HG03060 (cell line): ENCODE measurements around the gene ZNF91.
"Not testable (repeated sequence)": the region's sequence is repeated elsewhere in the genome, so short reads cannot be mapped to it uniquely, and the experiment has no call there.

Experiments
- ATAC-seq: cut with Tn5 transposase; IDR thresholded peaks from one replicate; pipeline ENCODE4 v1.9.1; 2021; ENCODE audit warnings: low read depth, moderate number of reproducible peaks; ENCODE audit not compliant: unreplicated experiment

Gene ZNF91

DNA sequence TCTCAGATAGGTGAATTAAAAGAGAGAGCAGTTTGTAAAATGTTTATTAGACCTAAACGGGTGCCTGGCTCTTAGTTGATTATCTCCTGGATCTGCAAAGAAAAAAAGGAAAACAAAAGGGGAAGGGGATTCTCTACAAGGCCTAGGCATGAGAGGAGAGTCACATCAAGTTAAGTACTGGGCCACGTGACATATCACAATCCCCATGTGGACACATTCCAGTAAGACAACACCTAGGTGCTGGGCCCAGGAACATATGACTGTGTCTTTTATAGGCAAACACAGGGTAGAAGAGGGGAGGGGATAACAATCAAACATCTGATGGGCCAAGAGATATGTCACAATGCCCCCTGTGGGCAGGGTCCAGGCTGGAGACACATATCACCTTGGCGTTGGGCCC is 4.2 kb upstream of the ZNF91 start:
- no peak for ATAC-seq

DNA sequence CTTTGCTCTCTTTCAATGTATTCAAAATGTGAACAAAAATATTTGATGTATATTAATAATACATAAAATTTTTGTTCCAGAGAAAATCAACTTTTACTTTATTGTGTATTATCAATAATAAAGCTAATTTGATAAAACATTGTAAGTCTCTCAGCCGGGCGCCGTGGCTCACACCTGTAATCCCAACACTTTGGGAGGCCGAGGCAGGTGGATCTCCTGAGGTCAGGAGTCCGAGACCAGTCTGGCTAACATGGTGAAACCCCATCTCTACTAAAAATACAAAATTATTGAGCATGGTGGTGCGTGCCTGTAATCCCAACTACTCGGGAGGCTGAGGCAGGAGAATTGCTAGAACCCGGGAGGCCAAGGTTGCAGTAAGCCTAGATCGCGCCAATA is 449 bp upstream of the ZNF91 start:
- ATAC-seq, result not testable (repeated sequence)

GRCh38 chr19:23394511-23394910 is 760 bp downstream of the ZNF91 start:
- ATAC-seq, result no peak

DNA sequence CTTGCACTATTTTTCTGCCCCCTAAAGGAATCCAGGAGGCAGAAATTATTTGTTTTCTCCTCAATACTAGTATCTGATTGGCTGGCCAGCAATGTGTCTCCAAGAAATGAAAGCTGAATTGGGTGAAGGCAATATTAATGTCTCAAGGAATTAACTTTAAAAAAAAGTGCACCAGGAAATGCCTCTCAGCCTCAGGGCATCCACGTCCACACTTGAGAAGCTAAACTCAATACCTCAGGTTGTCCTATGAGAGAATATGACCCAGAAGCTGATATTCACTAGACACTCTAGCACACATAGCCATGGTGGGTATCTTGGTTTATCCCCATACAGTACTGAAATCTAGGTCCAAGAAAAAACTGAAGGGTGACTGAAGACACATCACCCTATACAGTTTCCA is 2.1 kb downstream of the ZNF91 start:
- ATAC-seq, result no peak

- ATAC-seq, result no peak
Observed at GRCh38 chr19:23391236-23391635, 4.0 kb downstream of the ZNF91 start.

DNA sequence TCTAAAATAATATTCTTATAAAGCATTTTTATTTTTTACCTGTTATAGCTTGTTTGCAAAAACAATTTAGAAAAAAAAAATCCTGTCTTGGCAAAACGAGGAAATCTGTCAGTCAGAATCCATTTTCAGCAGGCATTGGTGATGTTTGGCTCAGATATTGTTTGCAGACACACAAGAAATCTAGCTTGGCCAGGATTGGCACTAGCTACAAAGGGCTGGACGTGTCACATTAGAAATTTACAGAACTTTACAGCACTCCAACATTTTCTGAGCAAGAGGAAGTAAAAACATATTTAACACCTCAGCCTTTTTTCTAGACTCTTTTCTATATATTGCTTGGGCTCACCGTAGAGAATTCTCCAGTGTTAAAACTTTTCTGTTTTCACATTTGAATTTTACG is 9.9 kb downstream of the ZNF91 start:
- ATAC-seq, result no peak

DNA sequence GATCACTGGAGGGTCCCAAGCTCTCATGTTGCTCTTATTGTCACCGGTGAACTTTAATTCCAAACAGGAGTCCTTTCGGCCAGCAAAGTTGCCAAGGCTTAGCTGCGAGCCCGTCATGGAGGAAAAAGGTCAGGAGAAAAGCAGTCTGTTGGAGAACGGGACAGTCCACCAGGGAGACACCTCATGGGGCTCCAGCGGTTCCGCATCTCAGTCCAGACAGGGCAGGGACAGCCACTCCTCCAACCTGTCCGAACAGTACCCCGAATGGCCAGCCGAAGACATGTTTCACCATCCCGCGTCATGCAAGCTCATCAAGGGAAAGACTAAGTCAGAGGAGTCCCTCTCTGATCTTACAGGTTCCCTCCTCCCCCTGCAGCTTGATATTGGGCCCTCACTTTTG is 10.4 kb downstream of the ZNF91 start:
- no peak for ATAC-seq

DNA sequence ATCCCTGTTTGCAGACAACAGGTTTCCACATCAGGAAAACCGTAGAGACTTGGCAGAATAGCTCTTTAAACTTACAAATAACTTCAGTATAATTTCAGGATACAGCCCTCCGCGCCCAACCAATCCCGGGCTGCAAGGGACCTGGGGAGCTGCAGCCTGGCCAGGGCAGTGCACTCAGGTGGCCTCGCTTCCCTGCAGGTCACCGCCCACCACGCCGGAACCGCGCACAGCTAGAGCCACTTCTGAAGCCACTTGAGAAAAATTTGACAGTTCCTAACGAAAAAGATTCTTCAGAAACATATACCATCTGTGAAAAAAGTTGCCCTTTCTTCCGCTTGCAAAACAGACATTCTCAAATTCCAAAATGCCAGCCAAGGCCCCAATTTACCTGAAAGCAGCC is 11.1 kb downstream of the ZNF91 start:
- no peak for ATAC-seq

DNA sequence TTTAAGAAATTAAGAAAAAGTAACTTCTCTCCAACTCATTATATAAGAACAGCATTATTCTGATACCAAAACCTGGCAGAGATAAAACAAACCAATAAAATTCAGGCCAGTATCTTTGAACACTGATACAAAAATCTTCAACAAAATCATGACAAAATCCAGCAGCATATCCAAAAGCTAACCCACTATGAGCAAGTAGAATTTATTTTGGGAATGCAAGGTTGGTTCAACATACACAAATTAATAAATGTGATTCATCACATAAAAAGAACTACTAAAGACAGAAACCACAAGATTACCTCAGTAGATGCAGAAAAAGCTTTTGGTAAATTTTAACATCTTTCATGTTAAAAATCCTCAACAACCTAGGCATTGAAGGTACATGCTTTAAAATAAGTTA is 12.3 kb downstream of the ZNF91 start:
- no peak for ATAC-seq

- no peak for ATAC-seq
Observed at GRCh38 chr19:23381114-23381513, 14.2 kb downstream of the ZNF91 start.

GRCh38 chr19:23379671-23380070 is 15.6 kb downstream of the ZNF91 start:
- ATAC-seq, result not testable (repeated sequence)

DNA sequence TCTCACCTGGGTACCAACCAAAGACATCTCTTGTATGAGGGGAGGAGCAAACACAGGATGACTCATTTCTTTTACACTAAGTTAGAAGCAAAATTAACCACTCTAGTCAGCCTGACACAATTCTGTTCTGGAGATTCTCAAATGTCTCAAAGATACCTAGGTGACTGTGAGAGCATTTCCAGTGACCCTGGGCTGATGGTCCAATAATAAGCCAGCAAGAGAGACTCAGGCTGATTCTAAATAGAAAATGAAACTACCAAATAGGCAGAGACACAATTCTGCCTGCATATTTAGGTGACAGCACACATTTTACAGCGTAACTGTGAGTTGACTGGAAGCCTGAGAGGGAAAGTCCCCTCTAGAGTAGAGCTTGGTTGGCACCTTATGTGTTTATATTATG is 16.3 kb downstream of the ZNF91 start:
- ATAC-seq, result no peak

DNA sequence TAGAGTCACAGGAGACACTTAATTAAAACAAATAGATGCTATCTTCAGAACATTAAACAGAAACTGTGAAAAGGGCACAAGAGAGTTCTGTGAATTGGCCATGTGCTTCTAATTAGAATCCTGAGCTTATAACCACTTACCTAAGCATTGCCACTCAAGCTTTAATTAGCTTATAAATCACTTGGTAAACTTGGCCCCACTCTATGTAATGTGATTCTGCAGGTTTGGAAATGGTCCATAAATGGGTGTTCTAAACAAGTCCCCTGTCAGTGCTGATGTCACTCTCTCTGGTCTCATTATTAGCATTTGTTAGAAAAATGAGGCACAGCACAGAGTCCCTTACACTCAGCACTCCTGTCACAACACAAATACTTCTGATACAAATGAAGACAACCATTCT is 18.0 kb downstream of the ZNF91 start:
- ATAC-seq, result no peak

GRCh38 chr19:23366437-23366836 is 28.8 kb downstream of the ZNF91 start:
- ATAC-seq, result no peak

- ATAC-seq, result not testable (repeated sequence)
Observed at GRCh38 chr19:23366031-23366430, 29.2 kb downstream of the ZNF91 start.

GRCh38 chr19:23365222-23365621 is 30.0 kb downstream of the ZNF91 start:
- ATAC-seq, result no peak

DNA sequence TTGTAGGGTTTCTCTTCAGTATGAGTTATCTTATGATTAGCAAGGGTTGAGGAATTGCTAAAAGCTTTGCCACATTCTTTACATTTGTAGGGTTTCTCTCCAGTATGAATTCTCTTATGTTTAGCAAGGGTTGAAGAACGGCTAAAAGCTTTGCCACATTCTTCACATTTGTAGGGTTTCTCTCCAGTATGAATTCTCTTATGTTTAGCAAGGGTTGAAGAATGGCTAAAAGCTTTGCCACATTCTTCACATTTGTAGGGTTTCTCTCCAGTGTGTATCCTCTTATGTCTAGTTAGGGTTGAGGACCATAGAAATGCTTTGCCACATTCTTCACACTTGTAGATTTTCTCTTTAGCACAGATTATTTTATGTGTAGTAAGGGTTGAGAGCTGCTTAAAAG is 33.4 kb downstream of the ZNF91 start:
- ATAC-seq, result not testable (repeated sequence)

- ATAC-seq, result no peak
Observed at GRCh38 chr19:23351806-23352205, 43.5 kb downstream of the ZNF91 start.

DNA sequence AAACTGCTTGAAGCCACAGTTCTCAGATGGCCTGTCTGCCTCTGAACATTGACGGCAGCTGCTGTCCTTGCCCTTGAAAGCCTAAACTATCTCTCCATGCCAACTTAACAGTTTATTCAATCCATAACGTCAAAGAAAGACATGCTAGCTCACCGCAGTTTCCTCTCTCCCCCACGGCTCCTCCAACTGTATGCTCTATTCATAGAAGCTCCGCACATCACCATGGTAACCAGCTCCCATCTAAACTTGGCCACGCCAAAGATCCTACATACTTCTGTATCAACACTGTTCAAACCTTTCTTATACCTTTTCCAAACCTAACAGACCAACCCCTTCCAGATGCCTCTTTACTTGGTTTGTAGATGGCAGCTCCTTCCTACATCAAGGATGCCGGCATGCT is 48.6 kb downstream of the ZNF91 start:
- ATAC-seq, result no peak

DNA sequence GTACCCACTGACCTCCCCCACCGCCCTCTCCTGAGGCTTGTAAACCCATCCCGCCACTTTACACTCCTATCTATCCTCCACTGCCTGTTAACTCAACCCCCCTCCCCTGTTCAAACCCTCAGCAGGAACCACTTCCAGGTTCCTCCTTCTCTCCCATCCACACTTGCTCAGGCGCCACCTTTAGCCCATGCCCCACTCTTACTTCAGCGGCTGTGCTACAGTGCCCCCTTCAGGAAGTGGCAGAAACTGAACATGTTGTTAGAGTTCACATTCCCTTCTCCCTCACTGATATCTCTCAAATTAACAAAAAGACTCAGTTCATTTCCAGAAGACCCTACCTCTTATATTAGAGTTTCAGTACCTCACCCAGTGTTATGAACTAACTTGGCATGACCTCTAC is 49.4 kb downstream of the ZNF91 start:
- no peak for ATAC-seq

GRCh38 chr19:23343434-23344010 is 51.7 kb downstream of the ZNF91 start:
- no peak for ATAC-seq

- no peak for ATAC-seq
Observed at GRCh38 chr19:23328211-23328610, 67.1 kb downstream of the ZNF91 start.

- no peak for ATAC-seq
Observed at GRCh38 chr19:23321953-23322549, 73.2 kb downstream of the ZNF91 start.
